Neural progenitor cell (in vitro differentiated cells): ENCODE results near the gene WNT2.

ENCODE experiments used
- EZH2phosphoT487 ChIP-seq: fragments of 200-600 bp; sonication (generic); IDR thresholded peaks from 2 replicates; pipeline ENCODE4 v1.6.1; 2017; ENCODE audit warnings: antibody characterized with exemption
- TF ChIP-seq, protein P1 (sequence below): fragments of 200-600 bp; sonication (generic); IDR thresholded peaks from 2 replicates; pipeline ENCODE4 v1.5.1; 2017; ENCODE audit warnings: antibody characterized with exemption, mild to moderate bottlenecking

DNA sequence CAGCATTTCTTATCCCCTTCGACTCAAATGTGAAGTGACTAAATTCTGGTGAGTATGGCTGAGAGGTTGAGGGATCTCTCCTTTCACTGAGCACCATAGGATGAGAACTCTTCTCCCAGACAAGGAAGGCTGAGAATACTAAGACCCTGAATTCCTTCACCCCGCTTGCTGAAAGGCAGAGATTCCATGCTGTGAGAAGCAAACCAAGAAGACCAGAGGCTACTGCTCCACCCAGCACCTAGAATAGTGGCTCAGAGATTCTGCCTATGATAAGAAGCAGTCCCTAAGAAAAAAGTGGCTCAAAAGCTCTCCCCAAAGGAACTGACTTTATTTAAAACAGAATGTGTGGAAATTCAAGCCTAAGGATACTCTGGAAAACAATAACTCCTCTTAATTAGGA is 26.7 kb upstream of the WNT2 start:
- no peak for TF ChIP-seq EZH2phosphoT487
- TF ChIP-seq, protein P1, sequence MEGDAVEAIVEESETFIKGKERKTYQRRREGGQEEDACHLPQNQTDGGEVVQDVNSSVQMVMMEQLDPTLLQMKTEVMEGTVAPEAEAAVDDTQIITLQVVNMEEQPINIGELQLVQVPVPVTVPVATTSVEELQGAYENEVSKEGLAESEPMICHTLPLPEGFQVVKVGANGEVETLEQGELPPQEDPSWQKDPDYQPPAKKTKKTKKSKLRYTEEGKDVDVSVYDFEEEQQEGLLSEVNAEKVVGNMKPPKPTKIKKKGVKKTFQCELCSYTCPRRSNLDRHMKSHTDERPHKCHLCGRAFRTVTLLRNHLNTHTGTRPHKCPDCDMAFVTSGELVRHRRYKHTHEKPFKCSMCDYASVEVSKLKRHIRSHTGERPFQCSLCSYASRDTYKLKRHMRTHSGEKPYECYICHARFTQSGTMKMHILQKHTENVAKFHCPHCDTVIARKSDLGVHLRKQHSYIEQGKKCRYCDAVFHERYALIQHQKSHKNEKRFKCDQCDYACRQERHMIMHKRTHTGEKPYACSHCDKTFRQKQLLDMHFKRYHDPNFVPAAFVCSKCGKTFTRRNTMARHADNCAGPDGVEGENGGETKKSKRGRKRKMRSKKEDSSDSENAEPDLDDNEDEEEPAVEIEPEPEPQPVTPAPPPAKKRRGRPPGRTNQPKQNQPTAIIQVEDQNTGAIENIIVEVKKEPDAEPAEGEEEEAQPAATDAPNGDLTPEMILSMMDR, result no peak
